Vagina (tissue), 2 donors: Measurements from ENCODE around the gene H6PD. TPM values are rescaled to one million over a fixed set of nuclear protein-coding genes. Genes with fewer than 3 reads are reported as not detected.

ENCODE experiments used
- DNase-seq, 2 donors: peaks; one replicate each; pipeline ENCODE4 v3.0.0-alpha.2; 2017; ENCODE audit errors: extremely low spot score in 2 of 2
- H3K27ac ChIP-seq: fragments of 200-600 bp; sonication (generic); one replicate; pipeline ENCODE4 v1.5.1; 2019
- H3K27me3 ChIP-seq: fragments of 200-600 bp; sonication (generic); one replicate; pipeline ENCODE4 v1.5.1; 2019
- H3K36me3 ChIP-seq, 2 donors: fragments of 200-600 bp; sonication (generic); one replicate each; pipeline ENCODE4 v1.5.1; 2017 to 2019
- H3K4me1 ChIP-seq: fragments of 200-600 bp; sonication (generic); one replicate; pipeline ENCODE4 v1.5.1; 2019
- H3K4me3 ChIP-seq, 2 donors: fragments of 200-600 bp; sonication (generic); 1 replicate in 1 of 2; 2 replicates in 1 of 2; pipeline ENCODE4 v1.5.1; 2016 to 2019
- H3K9me3 ChIP-seq: fragments of 200-600 bp; sonication (generic); one replicate; pipeline ENCODE4 v1.5.1; 2019
- CTCF ChIP-seq, 3 experiments: fragments of 450-650 bp in 2 of 3; fragments of 200-600 bp in 1 of 3; sonication (generic) in 1 of 3; IDR thresholded peaks; one replicate each; pipeline ENCODE4 v1.5.1; 2017 to 2019; ENCODE audit warnings: antibody characterized with exemption in 3 of 3, mild to moderate bottlenecking in 2 of 3, moderate library complexity in 2 of 3
- POLR2A ChIP-seq, 2 donors: fragments of 450-650 bp; IDR thresholded peaks; one replicate each; pipeline ENCODE4 v1.6.1; 2017; ENCODE audit warnings: antibody characterized with exemption in 2 of 2, mild to moderate bottlenecking in 2 of 2, moderate library complexity in 2 of 2
- POLR2AphosphoS5 ChIP-seq, 2 donors: sonication (generic); formaldehyde crosslinking; IDR thresholded peaks; one replicate each; pipeline ENCODE4 v1.9.0; 2017; ENCODE audit warnings: antibody characterized with exemption in 2 of 2, mild to moderate bottlenecking in 2 of 2, low read depth in 1 of 2; ENCODE audit not compliant: insufficient read depth in 1 of 2
- intact Hi-C: fragments of 100-400 bp; cut with DNase I; formaldehyde crosslinking; loops from one replicate; pipeline ENCODE4 v1.15.1; 2023
- total RNA-seq: library from RNA; depleted of rRNA; stranded (reverse); fragments of >200 nt; gene quantifications from one replicate; pipeline ENCODE4 v1.2.3, GENCODE V29; 2016

H6PD gene
- 65.1 TPM for total RNA-seq

- Histone ChIP-seq H3K27ac (peak within 1 kb of the TSS; percentile 94), H3K9me3 (no peaks in the 10 kb centered on the region), H3K27me3 (no peaks in the 10 kb centered on the region), H3K36me3 (no peaks in the 10 kb centered on the region), H3K4me1 (peaks cover 61% of the 10 kb centered on the region), H3K4me3 (peak within 1 kb of the TSS; percentile 65 to 74)
- intact Hi-C loops: no loop called here
- DNase-seq: no peak
- TF ChIP-seq POLR2AphosphoS5 (IDR thresholded peaks at IDR 0.05; ENCODE audit: insufficient read depth in 1 of 2, low read depth in 1 of 2) (peak in 1 of 2 donors; percentile 92), POLR2A (IDR thresholded peaks at IDR 0.05) (peak in 1 of 2 donors; percentile 71), CTCF (IDR thresholded peaks at IDR 0.05) (peak; percentile 20 to 87 (median 66))
These were observed at the start of gene H6PD for GRCh38 chr1:9234223-9235095. H6PD (plus strand) TSS chr1:9234774; CDS start chr1:9244935, 10,161 bp downstream.

GRCh38 chr1:9186082-9186859 lies 48.3 kb upstream of the H6PD start:
- DNase-seq: no peak
- Histone ChIP-seq H3K36me3 (no peaks in the 10 kb centered on the region), H3K9me3 (no peaks in the 10 kb centered on the region), H3K4me1 (peaks cover 19% of the 10 kb centered on the region), H3K27me3 (no peaks in the 10 kb centered on the region), H3K4me3 (no peak overlapping the region), H3K27ac (no peak overlapping the region)
- intact Hi-C loops: no loop called here
- no peak for TF ChIP-seq POLR2AphosphoS5 (IDR thresholded peaks at IDR 0.05; ENCODE audit: insufficient read depth in 1 of 2, low read depth in 1 of 2)
- TF ChIP-seq CTCF (IDR thresholded peaks at IDR 0.05): no peak
- TF ChIP-seq POLR2A (IDR thresholded peaks at IDR 0.05): no peak

GRCh38 chr1:9187004-9187403 lies 47.6 kb upstream of the H6PD start:
- no peak overlapping the region for H3K4me3 ChIP-seq
- TF ChIP-seq CTCF (IDR thresholded peaks at IDR 0.05) (no peak), POLR2A (IDR thresholded peaks at IDR 0.05) (no peak), POLR2AphosphoS5 (IDR thresholded peaks at IDR 0.05; ENCODE audit: insufficient read depth in 1 of 2, low read depth in 1 of 2) (no peak)
- peaks cover 11% of the 10 kb centered on the region for H3K4me1 ChIP-seq
- no peaks in the 10 kb centered on the region for H3K27me3 ChIP-seq
- intact Hi-C loops: no loop called here
- H3K36me3 ChIP-seq: no peaks in the 10 kb centered on the region
- H3K27ac ChIP-seq: no peak overlapping the region
- no peaks in the 10 kb centered on the region for H3K9me3 ChIP-seq
- no peak for DNase-seq

- no peak overlapping the region for H3K4me3 ChIP-seq
- TF ChIP-seq POLR2A (IDR thresholded peaks at IDR 0.05): no peak
- TF ChIP-seq POLR2AphosphoS5 (IDR thresholded peaks at IDR 0.05; ENCODE audit: insufficient read depth in 1 of 2, low read depth in 1 of 2): no peak
- no peak for TF ChIP-seq CTCF (IDR thresholded peaks at IDR 0.05)
- no peaks in the 10 kb centered on the region for H3K4me1 ChIP-seq
- no peaks in the 10 kb centered on the region for H3K36me3 ChIP-seq
- no peak overlapping the region for H3K27ac ChIP-seq
- intact Hi-C loops: no loop called here
- H3K9me3 ChIP-seq: no peaks in the 10 kb centered on the region
- no peaks in the 10 kb centered on the region for H3K27me3 ChIP-seq
- DNase-seq: no peak
These were observed 44.3 kb upstream of the H6PD start for GRCh38 chr1:9190234-9190633.
